ENCODE results near the gene FAM13A.

DNA sequence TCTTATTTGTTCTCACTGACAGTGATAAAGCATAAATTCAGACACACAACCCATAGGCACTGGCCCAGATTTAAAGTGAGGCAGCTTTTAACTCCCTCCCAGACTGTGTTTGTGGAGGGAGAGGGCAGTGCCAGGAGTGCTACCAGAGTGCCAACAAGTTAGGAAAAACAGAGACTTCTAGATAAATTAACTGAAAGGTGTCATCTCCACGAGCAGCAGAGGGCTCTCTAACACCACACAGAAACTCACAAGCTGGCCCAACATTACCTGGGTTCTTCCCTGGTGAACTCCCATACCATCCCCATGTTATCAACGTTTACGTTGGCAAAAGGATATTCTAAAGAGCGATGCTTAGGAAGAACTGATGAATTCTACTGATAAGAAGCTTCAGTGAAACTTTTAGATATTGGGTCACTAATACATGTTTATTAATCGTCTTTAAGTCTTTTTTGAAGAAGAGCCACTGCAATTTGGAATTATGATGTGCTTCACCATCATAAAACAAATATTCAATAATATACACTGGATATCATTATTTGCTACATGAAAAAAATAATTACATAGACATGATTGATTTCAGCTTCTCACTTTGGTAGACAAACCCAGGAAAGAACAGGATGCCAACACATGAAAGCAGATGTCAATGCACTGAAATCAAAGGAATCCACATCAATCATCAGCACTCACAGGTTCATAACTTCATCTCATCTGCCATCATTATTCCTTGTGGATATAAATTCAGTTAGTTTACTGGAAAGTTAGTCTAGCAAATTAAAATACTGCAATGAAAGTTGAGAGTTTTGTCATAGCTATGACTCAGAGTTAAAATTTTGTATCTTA is 238.1 kb downstream of the FAM13A start:
- TF ChIP-seq, protein P1, sequence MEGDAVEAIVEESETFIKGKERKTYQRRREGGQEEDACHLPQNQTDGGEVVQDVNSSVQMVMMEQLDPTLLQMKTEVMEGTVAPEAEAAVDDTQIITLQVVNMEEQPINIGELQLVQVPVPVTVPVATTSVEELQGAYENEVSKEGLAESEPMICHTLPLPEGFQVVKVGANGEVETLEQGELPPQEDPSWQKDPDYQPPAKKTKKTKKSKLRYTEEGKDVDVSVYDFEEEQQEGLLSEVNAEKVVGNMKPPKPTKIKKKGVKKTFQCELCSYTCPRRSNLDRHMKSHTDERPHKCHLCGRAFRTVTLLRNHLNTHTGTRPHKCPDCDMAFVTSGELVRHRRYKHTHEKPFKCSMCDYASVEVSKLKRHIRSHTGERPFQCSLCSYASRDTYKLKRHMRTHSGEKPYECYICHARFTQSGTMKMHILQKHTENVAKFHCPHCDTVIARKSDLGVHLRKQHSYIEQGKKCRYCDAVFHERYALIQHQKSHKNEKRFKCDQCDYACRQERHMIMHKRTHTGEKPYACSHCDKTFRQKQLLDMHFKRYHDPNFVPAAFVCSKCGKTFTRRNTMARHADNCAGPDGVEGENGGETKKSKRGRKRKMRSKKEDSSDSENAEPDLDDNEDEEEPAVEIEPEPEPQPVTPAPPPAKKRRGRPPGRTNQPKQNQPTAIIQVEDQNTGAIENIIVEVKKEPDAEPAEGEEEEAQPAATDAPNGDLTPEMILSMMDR (IDR thresholded peaks at IDR 0.05), result peak in 4 of 6 experiments; percentile 64 to 90 (median 80)
- TF ChIP-seq POLR2A (IDR thresholded peaks at IDR 0.05), result no peak
